Stimulated activated CD4-positive, alpha-beta T cell treated with anti-CD3 and anti-CD28 coated beads, Interleukin-4, amount 100 ng/mL, for 48 hours (primary cell): ENCODE results near the gene AGO3.

ENCODE experiments used
- DNase-seq, 2 donors: peaks; one replicate each; pipeline ENCODE4 v3.0.0-alpha.2; 2020; ENCODE audit warnings: low read depth in 2 of 2

Gene AGO3

DNA sequence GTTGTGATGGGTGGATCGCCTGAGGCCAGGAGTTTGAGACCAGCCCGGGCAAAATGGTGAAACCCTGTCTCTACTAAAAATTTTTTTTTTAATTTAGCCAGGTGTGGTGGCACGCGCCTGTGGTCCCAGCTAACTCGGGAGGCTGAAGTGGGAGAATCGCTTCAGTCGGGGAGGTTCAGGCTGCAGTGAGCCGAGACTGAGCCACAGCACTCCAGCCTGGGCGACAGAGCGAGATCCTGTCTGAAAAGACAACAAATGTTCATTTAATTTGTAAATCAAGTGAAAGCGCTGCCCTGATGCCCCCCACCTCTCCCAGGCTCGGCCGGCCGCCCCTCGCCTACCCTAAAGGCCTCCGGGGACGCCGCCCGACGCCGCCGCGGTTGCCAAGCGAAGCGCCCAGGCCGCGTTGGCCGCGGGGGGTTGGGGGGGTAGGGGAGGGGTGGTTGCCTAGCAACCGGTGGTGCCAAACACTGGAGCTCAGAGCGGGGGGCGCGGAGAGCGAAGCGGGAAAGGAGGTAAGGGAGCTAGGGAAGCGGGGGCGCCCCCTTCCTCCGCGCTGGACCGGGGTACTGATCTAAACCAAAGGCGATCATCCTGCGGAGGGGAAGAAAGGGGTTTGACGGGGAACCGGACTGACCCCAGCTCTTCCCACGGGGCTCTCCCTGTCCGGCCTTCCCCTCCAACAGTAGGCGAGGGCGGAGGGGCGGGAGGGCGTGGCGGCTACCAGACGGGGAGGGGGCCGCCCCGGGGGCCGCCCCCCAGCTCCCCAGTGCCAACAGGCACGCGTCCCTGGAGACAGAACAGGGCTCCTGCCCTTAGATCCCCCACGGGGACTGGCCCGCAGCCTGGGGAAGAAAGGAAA is 153.0 kb downstream of the AGO3 start, which contains the start of gene TEKT2:
TEKT2 (plus strand) TSS at position 460 of the 862 bp plus-strand sequence. CDS start 828 bp downstream, outside the sequence.
- DNase-seq: no peak

DNA sequence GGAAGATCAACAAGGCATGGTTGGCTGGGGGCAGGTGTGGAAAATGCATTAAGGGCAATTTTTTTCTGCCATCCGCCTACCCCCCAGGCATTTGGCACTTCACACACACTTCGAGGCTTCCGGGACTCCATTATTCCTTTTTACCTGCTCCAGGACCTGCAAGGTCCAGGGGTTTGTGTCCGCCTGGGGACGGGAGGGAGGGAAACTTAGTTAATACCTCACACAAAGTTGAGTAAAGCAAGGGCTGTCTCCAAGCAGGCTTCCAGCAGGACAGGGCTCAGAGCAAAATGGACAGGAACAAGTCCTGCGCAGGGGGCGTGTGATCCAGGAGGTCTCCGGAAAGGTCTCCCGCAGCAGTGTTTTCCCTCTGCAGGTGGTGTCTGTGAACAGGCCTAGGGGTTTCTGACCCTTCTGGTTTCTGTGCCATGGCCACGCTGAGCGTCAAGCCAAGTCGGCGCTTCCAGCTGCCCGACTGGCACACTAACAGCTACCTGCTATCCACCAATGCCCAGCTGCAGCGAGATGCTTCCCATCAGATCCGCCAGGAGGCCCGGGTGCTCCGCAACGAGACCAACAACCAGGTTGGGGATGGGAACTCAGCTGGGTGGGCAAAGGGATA is 153.7 kb downstream of the AGO3 start:
- DNase-seq: no peak

DNA sequence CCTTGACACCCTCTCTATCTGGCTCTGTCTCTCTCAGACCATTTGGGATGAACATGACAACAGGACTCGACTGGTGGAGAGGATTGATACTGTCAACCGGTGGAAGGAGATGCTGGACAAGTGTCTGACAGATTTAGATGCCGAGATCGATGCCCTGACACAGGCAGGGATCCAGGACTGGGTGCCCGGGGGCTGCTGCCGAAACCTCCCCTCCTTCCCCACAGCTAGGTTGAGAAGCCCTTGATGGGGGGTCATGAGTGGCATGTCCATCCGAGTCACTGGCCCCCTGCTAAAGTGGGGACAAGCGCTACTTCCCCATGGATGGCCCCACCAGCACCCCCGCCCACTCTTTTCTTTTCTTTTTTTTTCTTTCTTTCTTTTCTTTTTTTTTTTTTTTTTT is 154.2 kb downstream of the AGO3 start:
- DNase-seq: no peak

DNA sequence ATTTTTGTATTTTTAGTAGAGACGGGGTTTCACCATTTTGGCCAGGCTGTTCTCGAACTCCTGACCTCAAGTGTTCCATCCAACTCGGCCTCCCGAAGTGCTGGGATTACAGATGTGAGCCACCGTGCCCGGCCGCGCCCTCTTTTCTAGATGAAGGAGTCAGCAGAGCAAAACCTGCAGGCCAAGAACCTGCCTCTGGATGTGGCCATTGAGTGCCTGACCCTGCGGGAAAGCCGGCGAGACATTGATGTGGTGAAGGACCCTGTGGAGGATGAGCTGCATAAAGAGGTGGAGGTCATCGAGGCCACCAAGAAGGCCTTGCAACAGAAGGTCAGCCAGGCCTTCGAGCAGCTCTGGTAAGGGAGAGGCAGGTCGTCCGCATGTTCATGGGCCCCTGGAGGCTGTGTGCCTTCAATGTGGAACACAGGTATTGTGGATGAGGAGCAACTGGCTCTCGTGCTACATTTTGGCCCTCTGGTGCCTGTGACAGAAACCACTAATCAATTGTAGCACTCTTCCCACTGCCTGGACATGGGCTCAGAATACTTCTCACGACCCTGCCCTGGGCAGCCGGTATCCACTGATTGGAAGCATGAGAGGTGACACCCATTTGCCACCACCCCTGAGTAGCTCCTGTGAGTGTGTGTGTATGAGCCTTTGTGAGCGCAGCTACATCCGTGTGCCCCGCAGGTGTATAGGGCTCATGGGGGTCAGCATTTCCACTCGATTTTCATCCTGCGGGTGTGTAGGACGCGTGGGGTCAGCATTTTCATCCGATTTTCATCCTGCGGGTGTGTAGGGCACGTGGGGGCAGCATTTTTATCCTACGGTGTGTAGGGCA is 155.0 kb downstream of the AGO3 start:
- DNase-seq: no peak

DNA sequence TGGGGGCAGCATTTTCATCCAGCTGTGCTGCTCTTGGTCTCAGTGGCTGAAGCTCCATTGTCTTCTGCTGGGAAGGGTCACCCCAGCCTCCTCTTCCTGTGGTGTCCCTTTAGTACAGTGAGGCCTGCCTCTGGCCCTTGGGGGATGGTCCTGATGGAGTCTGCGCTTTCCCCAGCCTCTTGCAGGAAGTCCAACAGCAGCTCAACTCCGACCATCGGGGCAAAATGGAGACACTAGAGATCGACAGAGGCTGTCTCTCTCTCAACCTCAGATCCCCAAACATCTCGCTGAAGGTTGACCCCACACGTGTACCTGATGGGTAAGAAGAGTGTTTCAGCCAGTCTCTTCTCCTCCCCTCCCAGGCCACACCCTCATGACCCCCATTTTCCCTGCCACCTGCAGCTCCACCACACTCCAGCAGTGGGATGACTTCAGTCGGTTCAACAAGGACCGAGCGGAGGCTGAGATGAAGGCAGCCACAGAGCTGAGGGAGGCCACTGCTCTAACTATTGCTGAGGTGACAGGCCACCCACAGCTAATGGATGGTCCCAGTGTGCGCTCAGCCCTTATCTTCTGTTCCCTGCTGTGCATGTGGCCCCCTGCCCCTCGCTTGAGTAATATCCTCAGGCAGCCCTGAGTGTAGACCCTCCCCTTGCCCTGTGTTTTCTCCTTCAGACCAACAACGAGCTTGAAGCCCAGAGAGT is 155.8 kb downstream of the AGO3 start:
- no peak for DNase-seq

DNA sequence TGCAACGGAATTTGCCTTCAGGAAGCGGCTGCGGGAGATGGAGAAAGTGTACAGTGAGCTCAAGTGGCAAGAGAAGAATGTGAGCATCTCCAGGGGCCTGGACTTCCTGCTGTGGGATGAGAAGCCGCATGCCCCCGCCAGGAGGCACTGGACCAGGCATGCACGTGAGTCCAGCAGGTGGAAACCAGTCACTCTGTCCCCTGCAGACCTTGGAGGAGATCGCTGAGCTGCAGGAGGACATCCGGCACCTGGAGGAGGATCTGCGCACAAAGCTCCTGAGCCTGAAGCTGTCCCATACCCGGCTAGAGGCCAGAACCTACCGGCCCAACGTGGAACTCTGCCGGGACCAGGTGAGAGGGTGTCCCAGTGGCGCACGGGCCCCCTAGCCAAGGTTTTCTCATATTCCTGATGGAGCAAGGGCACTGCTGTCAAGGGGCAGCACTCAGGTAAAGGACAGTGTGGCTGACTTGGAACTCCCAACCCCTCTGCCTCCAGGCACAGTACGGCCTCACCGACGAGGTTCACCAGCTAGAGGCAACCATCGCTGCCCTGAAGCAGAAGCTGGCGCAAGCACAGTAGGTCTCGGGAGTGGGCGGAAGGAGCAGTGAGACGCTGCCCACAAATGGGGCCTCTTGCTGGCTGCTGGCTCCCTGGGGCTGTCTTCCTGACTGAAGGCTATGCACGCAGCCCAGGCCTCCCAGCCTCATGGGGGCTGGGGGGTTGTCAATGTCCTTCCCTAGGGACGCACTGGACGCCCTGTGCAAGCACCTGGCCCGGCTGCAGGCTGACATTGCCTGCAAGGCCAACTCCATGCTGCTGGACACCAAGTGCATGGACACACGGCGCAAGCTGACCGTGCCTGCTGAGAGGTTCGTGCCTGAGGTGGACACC is 156.6 kb downstream of the AGO3 start:
- DNase-seq: no peak

DNA sequence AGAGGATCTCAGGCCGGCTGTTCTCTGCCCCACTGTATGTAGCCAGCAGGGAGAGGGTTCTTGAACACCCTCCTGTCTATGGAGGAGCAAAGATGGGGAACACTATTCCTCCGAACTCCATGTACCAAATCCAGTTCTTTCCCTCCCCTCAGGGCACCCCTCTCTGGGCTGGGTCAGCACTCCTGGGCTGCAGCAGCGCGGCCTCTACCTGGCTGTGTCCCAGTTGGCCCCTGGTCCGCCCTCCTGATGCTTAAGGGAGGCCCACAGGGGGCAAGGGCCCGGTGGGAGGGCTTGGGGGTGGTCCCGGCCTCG is 157.3 kb downstream of the AGO3 start:
- DNase-seq: no peak

DNA sequence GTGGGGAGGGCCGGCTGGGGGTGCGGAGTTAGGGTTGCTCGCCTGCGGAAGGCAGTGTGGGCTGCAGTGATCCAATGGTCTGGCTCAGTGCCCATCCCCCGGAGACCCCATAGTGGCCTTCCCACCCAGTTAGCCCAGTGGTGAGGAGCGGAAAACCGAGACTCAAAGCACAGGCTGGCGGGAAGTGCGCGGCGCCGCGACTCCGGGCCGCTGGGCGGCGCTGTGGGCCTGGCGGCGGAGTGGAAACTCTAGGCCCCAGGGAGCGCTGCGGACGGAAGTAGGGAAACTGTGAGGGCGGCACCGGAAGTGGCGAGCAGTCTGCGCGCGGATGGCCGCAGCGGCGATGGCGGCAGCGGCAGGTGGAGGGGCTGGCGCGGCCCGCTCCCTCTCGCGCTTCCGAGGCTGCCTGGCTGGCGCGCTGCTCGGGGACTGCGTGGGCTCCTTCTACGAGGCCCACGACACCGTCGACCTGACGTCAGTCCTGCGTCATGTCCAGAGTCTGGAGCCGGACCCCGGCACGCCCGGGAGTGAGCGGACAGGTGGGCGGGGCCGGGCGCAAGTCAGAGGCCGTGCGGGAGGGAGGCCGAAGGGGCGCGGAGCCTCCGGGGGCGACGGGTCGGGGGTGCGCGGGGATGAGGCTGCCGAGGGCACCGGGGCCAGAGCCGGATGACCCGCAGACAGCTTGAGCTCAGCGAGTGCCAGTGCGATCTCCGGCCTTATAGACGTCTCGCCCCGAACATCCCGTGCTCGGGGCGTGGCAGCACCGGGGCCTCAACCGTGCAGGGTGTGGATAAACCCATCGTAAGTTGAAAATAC is 157.9 kb downstream of the AGO3 start, which contains the start of gene ADPRS:
ADPRS (plus strand) TSS at position 316 of the 816 bp plus-strand sequence; CDS start at position 329, 13 bp downstream.
- DNase-seq: peak; percentile 87 to 89

DNA sequence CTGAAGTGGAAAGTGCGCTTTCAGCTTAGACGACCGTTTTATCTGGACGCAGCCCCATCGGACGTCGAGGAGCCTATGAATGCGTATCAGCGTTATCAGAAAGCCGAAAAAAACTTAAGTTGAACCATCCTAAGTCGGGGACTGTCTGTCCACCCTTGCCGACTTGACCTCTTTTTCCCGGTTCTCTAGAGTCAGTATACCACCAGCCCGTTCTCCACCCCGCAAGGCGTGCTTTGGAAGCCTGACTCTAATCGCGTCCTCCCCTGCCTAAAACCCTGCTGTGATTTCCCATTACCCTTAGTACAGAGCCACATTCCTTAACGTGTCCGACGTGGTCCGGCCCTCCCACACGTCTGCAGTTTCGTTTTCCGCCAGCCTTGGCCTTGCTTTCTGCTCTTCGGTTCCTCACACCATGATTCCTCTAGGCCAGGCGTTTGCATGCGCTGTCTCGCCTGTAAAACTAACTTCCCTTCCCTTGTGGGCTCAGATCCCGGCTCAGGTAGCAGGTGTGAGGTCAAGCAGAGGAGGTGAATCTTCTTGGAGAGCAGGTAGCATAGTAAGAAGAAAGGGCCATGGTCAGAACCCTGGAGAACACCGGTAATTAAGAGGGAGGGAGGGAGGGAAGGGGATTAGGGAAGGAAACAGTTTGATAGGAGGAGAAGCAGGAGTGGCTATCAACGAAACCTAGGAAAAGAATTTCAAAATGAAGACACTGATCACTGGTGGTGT is 158.7 kb downstream of the AGO3 start:
- no peak for DNase-seq

DNA sequence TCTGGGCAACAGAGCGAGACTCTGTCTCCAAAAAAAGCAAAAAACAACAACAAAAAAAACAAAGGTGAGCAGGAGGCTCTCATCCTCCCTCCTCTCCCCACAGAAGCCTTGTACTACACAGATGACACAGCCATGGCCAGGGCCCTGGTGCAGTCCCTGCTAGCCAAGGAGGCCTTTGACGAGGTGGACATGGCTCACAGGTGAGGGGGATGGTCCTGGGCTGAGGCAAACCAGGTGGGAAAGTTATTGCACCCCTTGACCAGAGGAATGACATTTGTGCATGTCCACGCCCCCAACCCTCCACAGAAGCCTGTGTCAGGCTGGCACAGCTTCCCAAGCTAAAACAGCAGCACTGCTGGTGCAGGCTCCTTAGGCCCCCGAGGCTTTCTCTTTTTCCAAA is 160.2 kb downstream of the AGO3 start:
- DNase-seq: no peak

DNA sequence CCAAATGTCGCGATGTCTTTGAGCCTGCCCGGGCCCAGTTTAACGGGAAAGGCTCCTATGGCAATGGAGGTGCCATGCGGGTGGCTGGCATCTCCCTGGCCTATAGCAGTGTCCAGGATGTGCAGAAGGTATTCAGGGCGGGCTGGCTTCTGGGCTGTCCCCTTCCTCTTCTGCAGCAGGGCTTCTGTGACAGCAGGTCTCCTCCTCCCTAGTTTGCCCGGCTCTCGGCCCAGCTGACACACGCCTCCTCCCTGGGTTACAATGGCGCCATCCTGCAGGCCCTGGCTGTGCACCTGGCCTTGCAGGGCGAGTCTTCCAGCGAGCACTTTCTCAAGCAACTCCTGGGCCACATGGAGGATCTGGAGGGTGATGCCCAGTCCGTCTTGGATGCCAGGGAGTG is 160.8 kb downstream of the AGO3 start:
- no peak for DNase-seq

DNA sequence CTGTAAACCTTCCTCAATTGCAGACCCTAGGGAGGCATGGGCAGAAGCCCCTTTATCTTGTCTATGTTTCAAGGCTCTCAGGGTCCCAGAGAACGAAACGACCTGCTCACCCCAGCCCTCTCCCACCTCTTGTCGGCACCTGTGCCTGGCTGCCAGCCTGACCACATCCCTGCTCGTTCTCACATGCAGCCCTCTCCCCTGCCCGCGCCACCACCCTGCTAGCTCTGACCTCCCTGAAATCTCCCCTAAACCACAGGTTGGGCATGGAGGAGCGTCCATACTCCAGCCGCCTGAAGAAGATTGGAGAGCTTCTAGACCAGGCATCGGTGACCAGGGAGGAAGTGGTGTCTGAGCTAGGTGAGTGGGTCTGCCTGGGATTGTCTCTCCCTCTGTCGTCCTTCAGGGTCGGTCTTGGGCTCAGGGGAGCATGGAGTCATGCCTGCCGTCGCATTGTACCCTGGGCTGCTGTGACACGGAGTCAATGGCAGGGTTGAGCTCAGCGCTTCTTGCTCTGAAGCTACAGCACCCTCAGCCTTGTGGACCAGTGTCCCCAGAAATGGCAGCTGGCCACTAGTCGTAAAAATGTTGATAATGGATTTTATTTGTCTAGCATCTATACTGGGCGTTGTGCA is 161.4 kb downstream of the AGO3 start:
- no peak for DNase-seq

DNA sequence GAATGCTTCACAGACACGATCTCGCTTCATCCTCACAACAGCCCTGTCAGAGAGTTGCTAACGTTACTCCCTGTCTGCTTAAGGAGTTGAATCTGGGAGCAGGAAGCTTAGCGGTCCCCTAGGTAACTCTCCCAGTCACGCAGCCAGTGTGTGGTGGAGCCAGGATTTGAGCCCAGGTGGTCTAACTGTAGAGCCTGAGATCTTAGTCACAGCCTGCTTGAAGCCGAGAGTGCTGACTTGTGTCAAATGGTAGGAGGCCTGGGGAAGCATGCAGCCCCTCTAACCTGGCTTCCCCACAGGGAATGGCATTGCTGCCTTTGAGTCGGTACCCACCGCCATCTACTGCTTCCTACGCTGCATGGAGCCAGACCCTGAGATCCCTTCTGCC is 161.9 kb downstream of the AGO3 start:
- no peak for DNase-seq

DNA sequence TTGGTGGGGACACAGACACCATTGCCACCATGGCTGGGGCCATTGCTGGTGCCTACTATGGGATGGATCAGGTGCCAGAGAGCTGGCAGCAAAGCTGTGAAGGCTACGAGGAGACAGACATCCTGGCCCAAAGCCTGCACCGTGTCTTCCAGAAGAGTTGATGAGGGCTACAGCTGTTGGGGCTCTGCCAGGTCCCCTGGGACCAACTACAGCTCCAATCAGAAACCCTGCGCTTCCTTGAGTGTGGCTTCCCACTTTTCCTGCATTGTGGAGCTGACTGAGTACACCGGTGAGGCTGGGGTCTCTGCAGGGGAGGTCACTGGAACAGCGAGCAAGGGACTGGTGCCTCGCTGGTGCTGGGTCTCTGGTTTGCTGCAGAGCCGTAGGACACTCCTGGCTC is 162.3 kb downstream of the AGO3 start:
- no peak for DNase-seq

DNA sequence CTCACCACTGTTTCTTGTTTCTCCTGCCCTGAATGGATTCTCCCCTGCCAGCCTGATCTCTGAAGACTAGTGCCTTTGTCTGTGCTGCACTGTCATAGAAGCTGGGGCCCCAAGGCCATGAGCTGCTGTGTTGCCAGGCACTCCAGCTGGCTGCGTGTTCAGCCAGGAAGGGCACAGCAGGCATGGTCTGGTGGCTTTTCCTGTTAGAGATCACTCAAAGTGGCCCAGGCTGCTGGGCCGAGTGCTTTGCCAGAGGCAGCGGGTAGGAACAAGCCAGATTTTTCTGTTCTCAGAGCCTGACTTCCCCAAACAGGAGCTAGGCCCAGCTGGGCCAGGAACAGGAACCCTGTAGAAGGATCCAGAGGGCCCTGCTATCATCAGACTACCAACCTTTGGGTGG is 163.0 kb downstream of the AGO3 start:
- DNase-seq: no peak

DNA sequence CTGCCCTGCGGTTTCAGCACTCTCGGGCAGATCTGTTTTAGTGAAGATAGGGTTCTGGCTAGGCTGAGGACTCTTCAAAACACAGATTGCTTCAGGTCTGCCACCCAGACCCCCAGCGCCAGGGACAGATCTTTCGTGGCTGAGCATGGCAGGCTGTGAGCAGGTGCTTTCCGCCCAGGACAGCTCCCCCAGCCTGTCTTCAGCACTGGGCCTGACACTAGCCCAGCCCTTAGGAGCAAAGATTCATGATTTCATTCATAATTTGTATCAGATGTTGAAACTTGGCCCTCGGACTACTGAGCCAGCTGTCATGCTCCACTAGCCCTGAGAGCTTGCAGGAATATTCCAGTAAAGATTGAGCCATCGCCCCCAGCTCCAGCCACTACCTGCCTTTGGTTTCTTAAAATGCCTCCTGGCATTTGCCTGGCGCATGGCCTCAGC is 163.7 kb downstream of the AGO3 start:
- no peak for DNase-seq

DNA sequence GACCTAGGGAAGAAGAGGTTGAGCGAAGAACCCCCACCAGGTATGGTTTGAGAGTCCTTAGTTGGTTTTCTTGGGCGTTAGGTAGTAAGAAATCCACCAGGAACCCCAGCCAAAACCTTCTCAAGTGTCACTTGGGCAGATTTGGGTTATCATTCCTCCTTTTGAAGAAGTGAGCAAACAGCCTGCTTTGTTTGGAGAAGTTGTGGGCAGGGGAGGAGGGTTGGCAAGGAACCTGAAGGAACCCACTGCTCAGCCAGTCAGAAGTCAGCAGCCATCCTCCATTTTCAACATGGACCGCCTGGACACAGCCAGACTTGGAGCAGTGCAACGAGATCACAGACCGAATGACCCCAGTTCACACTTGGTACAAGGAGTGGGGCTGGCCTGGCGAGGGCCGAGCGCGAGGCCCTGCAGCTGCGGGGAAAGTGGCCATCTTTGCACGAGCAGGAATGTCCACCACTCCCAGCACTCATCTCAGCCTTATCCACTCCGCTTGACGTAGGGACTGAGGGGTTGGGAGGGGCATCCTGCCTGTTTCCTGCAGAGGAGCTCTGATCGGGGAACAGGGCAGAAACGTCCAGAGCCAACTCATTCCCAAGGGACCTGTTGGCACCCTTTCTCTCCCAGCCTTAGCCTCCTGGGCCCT is 165.0 kb downstream of the AGO3 start:
- DNase-seq: no peak
